Loucy (cell line): Measurements from ENCODE around the gene CAMK2A.

Experiments
- EZH2phosphoT487 ChIP-seq: fragments of 200-600 bp; IDR thresholded peaks from 2 replicates; pipeline ENCODE4 v1.6.1; 2018; ENCODE audit warnings: antibody characterized with exemption, mild to moderate bottlenecking, moderate library complexity, borderline replicate concordance
- TF ChIP-seq, protein P1 (sequence below): fragments of 200-600 bp; sonication (generic); conservative IDR thresholded peaks from 2 replicates; pipeline ENCODE4 v1.5.1; 2014; ENCODE audit warnings: mild to moderate bottlenecking, antibody characterized with exemption, low read length

DNA sequence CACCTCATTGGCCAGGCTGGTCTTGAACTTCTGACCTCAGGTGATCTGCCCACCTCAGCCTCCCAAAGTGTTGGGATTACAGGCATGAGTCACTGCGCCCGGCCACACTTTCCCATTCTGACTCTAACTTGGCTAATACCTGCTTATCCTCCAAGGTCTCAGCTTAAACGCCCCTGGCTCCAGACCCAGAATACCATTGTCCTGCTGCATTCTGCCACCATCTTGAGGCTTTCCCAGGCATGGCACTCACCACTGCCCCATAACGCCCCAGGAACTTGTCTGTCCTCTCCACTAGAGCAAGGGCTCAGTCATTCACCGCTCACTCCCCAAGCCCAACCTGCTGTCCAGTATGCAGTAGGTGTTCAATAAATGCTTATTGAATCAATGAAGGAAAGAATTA, 39.8 kb downstream of the CAMK2A start:
- TF ChIP-seq, protein P1, sequence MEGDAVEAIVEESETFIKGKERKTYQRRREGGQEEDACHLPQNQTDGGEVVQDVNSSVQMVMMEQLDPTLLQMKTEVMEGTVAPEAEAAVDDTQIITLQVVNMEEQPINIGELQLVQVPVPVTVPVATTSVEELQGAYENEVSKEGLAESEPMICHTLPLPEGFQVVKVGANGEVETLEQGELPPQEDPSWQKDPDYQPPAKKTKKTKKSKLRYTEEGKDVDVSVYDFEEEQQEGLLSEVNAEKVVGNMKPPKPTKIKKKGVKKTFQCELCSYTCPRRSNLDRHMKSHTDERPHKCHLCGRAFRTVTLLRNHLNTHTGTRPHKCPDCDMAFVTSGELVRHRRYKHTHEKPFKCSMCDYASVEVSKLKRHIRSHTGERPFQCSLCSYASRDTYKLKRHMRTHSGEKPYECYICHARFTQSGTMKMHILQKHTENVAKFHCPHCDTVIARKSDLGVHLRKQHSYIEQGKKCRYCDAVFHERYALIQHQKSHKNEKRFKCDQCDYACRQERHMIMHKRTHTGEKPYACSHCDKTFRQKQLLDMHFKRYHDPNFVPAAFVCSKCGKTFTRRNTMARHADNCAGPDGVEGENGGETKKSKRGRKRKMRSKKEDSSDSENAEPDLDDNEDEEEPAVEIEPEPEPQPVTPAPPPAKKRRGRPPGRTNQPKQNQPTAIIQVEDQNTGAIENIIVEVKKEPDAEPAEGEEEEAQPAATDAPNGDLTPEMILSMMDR: no peak
- no peak for TF ChIP-seq EZH2phosphoT487
